Kidney tubule cell (primary cell): ENCODE data around the gene MEMO1.
"Not testable (repeated sequence)": the region's sequence is repeated elsewhere in the genome, so short reads cannot be mapped to it uniquely, and the experiment has no call there.

Source experiments
- DNase-seq: peaks from one replicate; pipeline ENCODE4 v3.0.0-alpha.2; 2018; ENCODE audit warnings: low spot score

MEMO1 gene

DNA sequence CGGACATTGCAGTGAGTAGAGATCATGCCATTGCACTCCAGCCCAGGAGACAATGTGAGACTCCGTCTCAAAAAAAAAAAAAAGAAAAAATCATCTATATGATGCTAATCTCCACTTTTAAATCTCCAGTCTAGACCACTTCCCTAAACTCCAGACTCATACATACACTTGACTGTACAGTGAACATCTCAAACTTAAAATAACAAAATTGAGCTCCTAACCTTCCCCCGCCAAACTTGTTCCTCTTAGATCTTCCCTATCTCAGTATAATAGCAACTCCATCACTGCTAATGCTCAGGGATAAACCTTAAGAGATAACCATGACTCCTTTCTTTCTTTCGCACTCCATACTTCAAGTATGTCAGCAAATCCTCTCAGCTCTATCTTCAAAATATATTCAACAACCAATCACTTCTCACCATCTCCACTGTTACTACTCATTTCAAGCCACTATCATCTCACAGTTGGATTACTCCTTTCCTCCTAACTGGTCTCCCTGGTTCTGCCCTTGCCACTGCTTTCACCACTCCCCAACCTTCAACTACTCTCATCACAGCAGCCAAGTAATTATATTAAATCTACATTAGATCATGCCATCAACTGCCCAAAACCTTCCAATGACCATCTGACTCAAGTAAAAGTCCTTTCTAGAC is 12.0 kb downstream of the MEMO1 start:
- DNase-seq: no peak

GRCh38 chr2:31997653-31998052 is 13.2 kb downstream of the MEMO1 start:
- DNase-seq: no peak

- DNase-seq: no peak
Measured at GRCh38 chr2:31996571-31997150, 14.1 kb downstream of the MEMO1 start.

GRCh38 chr2:31992934-31993333 is 17.9 kb downstream of the MEMO1 start:
- peak; percentile 10 for DNase-seq

DNA sequence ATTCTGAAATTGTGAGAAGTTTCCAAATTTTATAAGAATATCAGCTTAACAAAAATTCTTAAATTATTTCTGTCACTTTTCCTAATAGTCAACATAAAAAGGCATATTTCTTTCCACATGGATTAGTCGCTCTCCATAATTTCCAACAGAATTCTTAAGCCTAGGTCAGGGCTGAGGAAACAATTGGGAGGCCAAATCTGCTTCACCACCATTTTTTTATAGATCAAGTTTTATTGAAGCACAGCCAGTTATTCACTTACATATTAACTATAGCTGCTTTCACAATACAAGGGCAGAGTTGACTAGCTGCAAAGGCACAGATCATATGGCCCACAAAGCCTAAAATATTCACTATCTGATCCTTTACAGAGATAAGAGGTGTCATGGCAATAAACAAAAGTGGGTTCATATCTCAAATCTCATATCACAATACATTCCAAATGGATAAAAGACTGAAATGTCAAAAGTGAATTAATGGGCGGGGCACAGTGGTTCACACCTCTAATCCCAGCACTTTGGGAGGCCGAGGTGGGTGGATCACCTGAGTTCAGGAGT is 18.7 kb downstream of the MEMO1 start:
- no peak for DNase-seq

DNA sequence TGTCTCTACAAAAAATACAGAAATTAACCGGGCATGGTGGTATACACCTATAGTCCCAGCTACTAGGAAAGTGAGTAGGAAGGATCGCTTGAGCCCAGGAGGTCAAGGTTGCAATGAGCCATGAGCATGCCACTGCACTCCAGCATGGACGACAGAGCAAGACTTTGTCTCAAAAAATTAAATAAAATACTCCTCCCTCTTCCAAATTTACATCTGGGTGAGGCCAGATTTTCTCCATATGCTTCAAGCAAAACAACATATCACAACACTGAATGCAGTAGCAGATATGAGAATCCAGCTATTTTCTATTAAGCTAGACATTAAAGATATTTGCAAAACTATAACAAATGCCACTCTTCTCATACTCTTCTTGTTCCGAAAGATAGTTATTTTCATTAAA is 20.9 kb downstream of the MEMO1 start:
- no peak for DNase-seq

- peak; percentile 66 for DNase-seq
Measured at GRCh38 chr2:31987454-31988220, 23.2 kb downstream of the MEMO1 start.

DNA sequence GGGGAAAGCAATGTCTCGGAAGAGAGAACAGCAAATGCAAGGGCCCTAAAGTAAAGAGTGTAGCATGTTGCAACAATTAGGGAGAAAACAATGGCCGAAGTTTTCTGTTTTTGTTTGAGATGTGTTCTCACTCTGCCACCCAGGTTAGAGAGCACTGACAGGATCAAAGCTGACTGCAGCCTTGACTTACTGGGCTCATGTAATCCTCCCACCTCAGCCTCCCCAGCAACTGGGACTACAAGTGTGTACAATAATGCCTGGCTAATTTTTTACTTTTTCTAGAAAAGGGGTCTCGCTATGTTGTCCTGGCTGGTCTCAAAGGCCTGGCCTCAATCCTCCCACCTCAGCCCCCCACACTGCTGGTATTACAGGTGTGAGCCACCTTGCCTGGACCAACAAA is 23.9 kb downstream of the MEMO1 start:
- DNase-seq: no peak

- no peak for DNase-seq
Measured at GRCh38 chr2:31983762-31984467, 26.9 kb downstream of the MEMO1 start.

- peak; percentile 31 for DNase-seq
Measured at GRCh38 chr2:31980674-31981356, 30.0 kb downstream of the MEMO1 start.

DNA sequence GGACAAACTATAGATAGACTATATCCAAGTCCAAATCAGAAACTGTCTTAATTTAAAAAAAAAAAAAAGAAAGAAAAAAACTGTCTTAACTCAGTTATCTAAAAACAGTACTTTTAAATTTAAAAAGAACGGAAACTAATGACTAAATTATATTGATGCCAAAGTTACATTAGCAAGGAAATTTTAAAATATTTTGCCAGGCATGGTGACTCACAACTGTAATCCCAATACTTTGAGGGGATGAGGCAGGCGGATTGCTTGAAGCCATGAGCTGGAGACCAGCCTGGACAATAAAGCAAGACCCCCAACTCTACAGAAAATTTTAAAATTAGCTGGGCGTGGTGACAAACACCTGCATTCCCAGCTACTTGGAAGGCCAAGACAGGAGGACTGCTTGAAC is 30.9 kb downstream of the MEMO1 start:
- no peak for DNase-seq

DNA sequence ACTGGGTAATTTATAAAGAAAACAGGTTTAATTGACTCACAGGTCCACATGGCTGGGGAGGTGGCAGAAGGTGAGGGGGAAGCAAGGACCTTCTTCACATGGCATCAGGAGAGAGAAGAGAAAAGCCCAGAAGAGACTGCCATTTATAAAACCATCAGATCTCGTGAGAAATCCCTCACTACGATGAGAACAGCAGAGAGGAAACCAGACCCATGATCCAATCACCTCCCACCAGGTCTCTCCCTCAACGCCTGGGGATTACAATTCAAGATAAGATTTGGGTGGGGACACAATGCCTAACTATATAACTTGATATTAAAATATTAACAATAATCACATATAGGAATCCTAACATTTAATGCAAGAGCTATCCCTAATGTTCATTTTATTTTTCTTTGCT is 31.8 kb downstream of the MEMO1 start:
- no peak for DNase-seq

DNA sequence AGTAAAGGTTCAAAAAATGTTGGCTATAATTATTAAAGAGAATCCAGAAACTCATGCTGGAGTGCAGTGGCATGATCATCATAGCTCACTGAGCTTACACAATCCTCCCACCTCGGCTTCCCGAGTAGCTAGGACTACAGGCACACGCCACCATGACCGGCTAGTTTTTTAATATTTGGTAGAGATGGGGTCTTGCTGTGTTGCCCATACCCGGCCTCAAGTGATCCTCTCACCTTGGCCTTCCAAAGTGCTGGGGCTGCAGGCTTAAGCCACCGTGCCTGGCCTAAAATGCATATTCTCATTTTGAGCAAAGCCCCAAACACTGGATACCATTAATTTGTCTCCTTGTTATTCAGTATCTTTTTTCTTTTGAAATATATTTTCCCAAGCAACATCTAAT is 32.4 kb downstream of the MEMO1 start:
- no peak for DNase-seq

GRCh38 chr2:31973665-31974064 is 37.1 kb downstream of the MEMO1 start:
- no peak for DNase-seq

- no peak for DNase-seq
Measured at GRCh38 chr2:31972059-31972458, 38.7 kb downstream of the MEMO1 start.

DNA sequence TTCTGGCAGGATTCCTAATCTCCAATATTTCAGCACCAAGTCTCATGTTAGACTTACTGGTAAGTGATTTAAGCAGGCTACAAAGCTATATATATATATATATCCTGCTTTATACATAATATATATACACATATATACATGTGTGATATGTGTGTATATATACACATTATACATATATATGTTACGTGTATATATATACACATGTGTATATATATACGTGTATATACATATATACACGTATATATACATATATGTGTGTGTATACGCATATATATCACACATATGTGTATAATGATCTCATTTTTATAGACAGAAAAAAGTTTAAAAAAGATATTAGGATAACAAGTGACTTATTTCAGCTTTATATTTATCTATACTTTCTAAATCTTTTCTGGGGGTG is 41.6 kb downstream of the MEMO1 start:
- no peak for DNase-seq

DNA sequence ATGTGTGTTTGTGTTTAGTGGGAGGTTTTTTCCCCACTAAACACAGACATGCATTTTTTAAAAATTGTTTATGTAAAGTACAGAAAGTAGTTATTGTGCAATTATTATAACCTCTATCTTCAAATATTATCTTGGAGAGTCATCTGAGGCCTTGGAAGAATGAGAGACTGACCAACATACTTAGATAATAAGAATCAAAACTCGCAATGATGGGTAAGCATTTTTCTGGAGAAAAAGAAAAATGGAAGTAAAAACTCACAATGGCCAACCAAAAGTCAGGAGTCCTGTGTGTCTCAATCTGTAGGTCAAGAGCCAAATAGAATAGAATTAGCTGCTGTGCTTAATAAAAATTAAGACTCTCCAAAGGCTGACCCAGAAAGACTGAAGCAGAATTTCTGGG is 43.0 kb downstream of the MEMO1 start:
- DNase-seq: no peak

- DNase-seq: not testable (repeated sequence)
Measured at GRCh38 chr2:31966402-31966801, 44.4 kb downstream of the MEMO1 start.

GRCh38 chr2:31965094-31965493 is 45.7 kb downstream of the MEMO1 start:
- DNase-seq: no peak

DNA sequence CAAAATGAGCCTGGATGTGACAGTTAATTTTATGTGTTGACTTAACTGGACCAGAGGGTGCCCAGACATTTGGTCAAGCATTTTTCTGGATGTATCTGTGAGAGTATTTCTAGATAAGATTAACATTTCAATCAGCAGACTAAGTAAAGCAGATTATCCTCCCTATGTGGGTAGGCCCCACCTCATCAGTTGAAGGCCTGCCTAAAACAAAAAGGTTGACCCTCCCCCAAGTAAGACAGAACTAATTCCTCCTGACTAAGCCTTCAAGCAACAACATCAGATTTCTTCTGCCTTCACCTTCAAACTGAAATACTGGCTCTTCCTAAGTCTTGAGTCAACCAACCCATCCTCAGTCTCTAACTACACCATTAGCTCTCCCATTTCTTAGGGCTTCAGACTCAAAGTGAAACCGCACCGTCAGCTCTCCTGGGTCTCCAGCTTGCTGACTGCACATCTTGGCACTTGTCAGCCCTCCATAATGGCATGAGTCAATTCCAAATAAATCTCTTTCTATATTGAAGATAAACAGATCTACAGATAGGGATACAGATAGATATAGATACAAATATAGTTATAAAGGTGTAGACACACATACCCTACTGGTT is 47.9 kb downstream of the MEMO1 start:
- DNase-seq: no peak

GRCh38 chr2:31958140-31958717 is 52.6 kb downstream of the MEMO1 start:
- no peak for DNase-seq
